HG02840 (cell line): ENCODE results near the gene TTC13.

ENCODE experiments used
- ATAC-seq: cut with Tn5 transposase; IDR thresholded peaks from one replicate; pipeline ENCODE4 v1.9.1; 2021; ENCODE audit warnings: mild to moderate bottlenecking, moderate library complexity, moderate number of reproducible peaks; ENCODE audit not compliant: unreplicated experiment, low FRiP score

The TTC13 gene

GRCh38 chr1:230910755-230911117, 67.9 kb downstream of the TTC13 start:
- ATAC-seq: no peak

- no peak for ATAC-seq
Observed at GRCh38 chr1:230909974-230910754, 68.5 kb downstream of the TTC13 start.

GRCh38 chr1:230907472-230908205, 71.0 kb downstream of the TTC13 start:
- no peak for ATAC-seq

- no peak for ATAC-seq
Observed at GRCh38 chr1:230906226-230906625, 72.4 kb downstream of the TTC13 start.

- ATAC-seq: no peak
Observed at GRCh38 chr1:230905733-230906132, 72.9 kb downstream of the TTC13 start.

GRCh38 chr1:230902349-230902923, 76.2 kb downstream of the TTC13 start:
- ATAC-seq: no peak

GRCh38 chr1:230901671-230902070, 77.0 kb downstream of the TTC13 start:
- ATAC-seq: no peak

- ATAC-seq: no peak
Observed at GRCh38 chr1:230900984-230901383, 77.7 kb downstream of the TTC13 start.

GRCh38 chr1:230899841-230900251, 78.8 kb downstream of the TTC13 start:
- ATAC-seq: no peak

GRCh38 chr1:230898748-230899147, 79.9 kb downstream of the TTC13 start:
- no peak for ATAC-seq

GRCh38 chr1:230898144-230898543, 80.5 kb downstream of the TTC13 start:
- ATAC-seq: no peak

- ATAC-seq: no peak
Observed at GRCh38 chr1:230896779-230897178, 81.9 kb downstream of the TTC13 start.

- ATAC-seq: no peak
Observed at GRCh38 chr1:230895452-230895851, 83.2 kb downstream of the TTC13 start.

- no peak for ATAC-seq
Observed at GRCh38 chr1:230894664-230895063, 84.0 kb downstream of the TTC13 start.

GRCh38 chr1:230894032-230894431, 84.6 kb downstream of the TTC13 start:
- ATAC-seq: no peak

GRCh38 chr1:230892018-230892491, 86.6 kb downstream of the TTC13 start:
- ATAC-seq: no peak

GRCh38 chr1:230891413-230891812, 87.2 kb downstream of the TTC13 start:
- no peak for ATAC-seq

- ATAC-seq: no peak
Observed at GRCh38 chr1:230884646-230885045, 94.0 kb downstream of the TTC13 start.

GRCh38 chr1:230883967-230884366, 94.7 kb downstream of the TTC13 start:
- no peak for ATAC-seq

GRCh38 chr1:230879778-230880177, 98.9 kb downstream of the TTC13 start:
- ATAC-seq: no peak

GRCh38 chr1:230878591-230878990, 100.1 kb downstream of the TTC13 start:
- no peak for ATAC-seq
